Mesenchymal stem cell (in vitro differentiated cells and primary cell): Measurements from ENCODE around the gene JAK2.
A peak's percentile ranks its signal among the peaks of the same experiment; 100 is the strongest.

ENCODE experiments used
- DNase-seq: peaks from one replicate; pipeline ENCODE4 v3.0.0-alpha.2; 2013
- H2AFZ ChIP-seq: one replicate; pipeline ENCODE4 v1.6.1; 2013; ENCODE audit warnings: low read depth, mild to moderate bottlenecking, control low read depth, inconsistent platforms, low read length, moderate library complexity
- H2AK5ac ChIP-seq: 2 replicates; pipeline ENCODE4 v1.6.1; 2013; ENCODE audit warnings: low read length, moderate library complexity, mild to moderate bottlenecking, inconsistent platforms; ENCODE audit not compliant: severe bottlenecking
- H2BK120ac ChIP-seq: one replicate; pipeline ENCODE4 v1.6.1; 2013; ENCODE audit warnings: low read depth, mild to moderate bottlenecking, inconsistent platforms, low read length, moderate library complexity
- H2BK12ac ChIP-seq, 2 experiments: one replicate each; pipeline ENCODE4 v1.6.1; 2013; ENCODE audit warnings: inconsistent platforms in 2 of 2, low read length in 2 of 2, mild to moderate bottlenecking in 2 of 2, moderate library complexity in 2 of 2, control low read depth in 1 of 2
- H2BK15ac ChIP-seq: one replicate; pipeline ENCODE4 v1.6.1; 2013; ENCODE audit warnings: mild to moderate bottlenecking, low read depth, inconsistent platforms; ENCODE audit not compliant: poor library complexity, severe bottlenecking
- H2BK5ac ChIP-seq: 2 replicates; pipeline ENCODE4 v1.6.1; 2013; ENCODE audit warnings: low read depth, mild to moderate bottlenecking, low read length, control low read depth, inconsistent platforms; ENCODE audit not compliant: poor library complexity, severe bottlenecking
- H3K14ac ChIP-seq, 2 experiments: one replicate each; pipeline ENCODE4 v1.6.1; 2013; ENCODE audit warnings: inconsistent platforms in 2 of 2, low read length in 2 of 2, control low read depth in 1 of 2, mild to moderate bottlenecking in 1 of 2, moderate library complexity in 1 of 2
- H3K18ac ChIP-seq, 2 experiments: one replicate each; pipeline ENCODE4 v1.6.1; 2013; ENCODE audit warnings: inconsistent platforms in 2 of 2, low read length in 2 of 2, control low read depth in 1 of 2, low read depth in 1 of 2, mild to moderate bottlenecking in 1 of 2
- H3K23ac ChIP-seq, 2 experiments: one replicate each; pipeline ENCODE4 v1.6.1; 2013; ENCODE audit warnings: inconsistent platforms in 2 of 2, low read length in 2 of 2, mild to moderate bottlenecking in 2 of 2, moderate library complexity in 2 of 2, control low read depth in 1 of 2
- H3K27ac ChIP-seq: 2 replicates; pipeline ENCODE4 v1.5.1; 2013; ENCODE audit warnings: mild to moderate bottlenecking, moderate library complexity, low read length, control low read depth, inconsistent platforms; ENCODE audit not compliant: poor library complexity, severe bottlenecking
- H3K27me3 ChIP-seq, 2 experiments: 2 replicates each; pipeline versions ENCODE4 v1.6.1 to v1.7.0; 2013; ENCODE audit warnings: low read length in 2 of 2, mild to moderate bottlenecking in 2 of 2, moderate library complexity in 2 of 2, control low read depth in 1 of 2, inconsistent platforms in 1 of 2; ENCODE audit not compliant: control insufficient read depth in 1 of 2, insufficient read depth in 1 of 2
- H3K36me3 ChIP-seq, 2 experiments: 2 replicates each; pipeline versions ENCODE4 v1.6.1 to v1.7.0; 2013; ENCODE audit warnings: low read length in 2 of 2, control low read depth in 1 of 2, inconsistent platforms in 1 of 2, low read depth in 1 of 2, mild to moderate bottlenecking in 1 of 2; ENCODE audit not compliant: insufficient read depth in 2 of 2, control insufficient read depth in 1 of 2
- H3K4ac ChIP-seq, 2 experiments: one replicate each; pipeline ENCODE4 v1.6.1; 2013; ENCODE audit warnings: inconsistent platforms in 2 of 2, low read length in 2 of 2, mild to moderate bottlenecking in 2 of 2, moderate library complexity in 2 of 2, control low read depth in 1 of 2, low read depth in 1 of 2
- H3K4me1 ChIP-seq: 2 replicates; pipeline ENCODE4 v1.6.1; 2013; ENCODE audit warnings: low read depth, low read length, control low read depth; ENCODE audit not compliant: control insufficient read depth, insufficient read depth
- H3K4me2 ChIP-seq: 2 replicates; pipeline ENCODE4 v1.6.1; 2013; ENCODE audit warnings: low read length, mild to moderate bottlenecking, inconsistent platforms; ENCODE audit not compliant: poor library complexity, severe bottlenecking
- H3K4me3 ChIP-seq, 2 experiments: 2 replicates each; pipeline versions ENCODE4 v1.5.1 to v1.7.0; 2013; ENCODE audit warnings: low read length in 2 of 2, mild to moderate bottlenecking in 2 of 2, control low read depth in 1 of 2, low read depth in 1 of 2; ENCODE audit not compliant: insufficient read depth in 1 of 2
- H3K79me1 ChIP-seq: replicated peaks from 2 replicates; pipeline ENCODE4 v1.6.1; 2013; ENCODE audit warnings: mild to moderate bottlenecking, control low read depth, low read length, inconsistent platforms; ENCODE audit not compliant: poor library complexity, severe bottlenecking
- H3K9ac ChIP-seq: 2 replicates; pipeline ENCODE4 v1.7.0; 2013; ENCODE audit warnings: mild to moderate bottlenecking, low read length, moderate library complexity
- H3K9me3 ChIP-seq: 2 replicates; pipeline ENCODE4 v1.7.0; 2013; ENCODE audit warnings: mild to moderate bottlenecking, low read length; ENCODE audit not compliant: control insufficient read depth
- H4K8ac ChIP-seq: one replicate; pipeline ENCODE4 v1.6.1; 2013; ENCODE audit warnings: inconsistent platforms, mild to moderate bottlenecking, low read length, moderate library complexity
- H4K91ac ChIP-seq: one replicate; pipeline ENCODE4 v1.6.1; 2013; ENCODE audit warnings: mild to moderate bottlenecking, low read length, inconsistent platforms
- WGBS: methylation state at CpG from one replicate; pipeline ENCODE4 v1.1.7; 2013; ENCODE audit warnings: mixed read lengths; 5-methylcytosine and 5-hydroxymethylcytosine counted together

Gene JAK2

GRCh38 chr9:4962085-4962484 lies 23.0 kb upstream of the JAK2 start:
- Histone ChIP-seq H2BK12ac (no peak overlapping the region), H3K79me1 (no peaks in the 10 kb centered on the region), H3K18ac (no peak overlapping the region), H4K8ac (no peak overlapping the region), H2BK5ac (no peak overlapping the region), H4K91ac (no peak overlapping the region), H3K14ac (no peak overlapping the region), H3K9me3 (no peaks in the 10 kb centered on the region), H2BK15ac (no peak overlapping the region), H3K27ac (no peak overlapping the region), H3K4ac (no peak overlapping the region), H3K4me3 (no peak overlapping the region), H2BK120ac (no peak overlapping the region), H3K9ac (no peak overlapping the region), H3K36me3 (no peaks in the 10 kb centered on the region), H3K23ac (no peak overlapping the region), H2AFZ (no peak overlapping the region), H2AK5ac (no peak overlapping the region), H3K4me1 (peaks cover 2% of the 10 kb centered on the region), H3K27me3 (no peaks in the 10 kb centered on the region), H3K4me2 (no peak overlapping the region)
- 80% methylated on average over 2 of the region's 2 CpGs for WGBS
- DNase-seq, result no peak

GRCh38 chr9:4964540-4964939 lies 20.5 kb upstream of the JAK2 start:
- Histone ChIP-seq H3K14ac (no peak overlapping the region), H3K79me1 (no peaks in the 10 kb centered on the region), H4K8ac (no peak overlapping the region)

GRCh38 chr9:4965174-4965821 lies 19.8 kb upstream of the JAK2 start:
- Histone ChIP-seq H3K79me1 (no peaks in the 10 kb centered on the region), H3K27ac (no peak overlapping the region), H4K8ac (no peak overlapping the region), H3K27me3 (no peaks in the 10 kb centered on the region), H4K91ac (no peak overlapping the region), H3K23ac (no peak overlapping the region), H3K36me3 (no peaks in the 10 kb centered on the region), H3K18ac (no peak overlapping the region), H3K4ac (no peak overlapping the region), H2BK120ac (no peak overlapping the region), H3K14ac (no peak overlapping the region), H3K9ac (peak overlapping the region; percentile 2), H2AK5ac (no peak overlapping the region), H2BK5ac (no peak overlapping the region), H3K4me1 (no peaks in the 10 kb centered on the region), H2AFZ (no peak overlapping the region), H2BK15ac (no peak overlapping the region), H3K4me3 (no peak overlapping the region), H3K9me3 (no peaks in the 10 kb centered on the region), H2BK12ac (no peak overlapping the region), H3K4me2 (no peak overlapping the region)
- no peak for DNase-seq
- 77% methylated on average over 2 of the region's 2 CpGs for WGBS

More at GRCh38 chr9:4964540-4964939, 20.5 kb upstream of the JAK2 start:
- peak overlapping the region; percentile 2 for H3K9ac ChIP-seq
- H3K27me3 ChIP-seq, result no peaks in the 10 kb centered on the region
- no peak overlapping the region for H3K4me2 ChIP-seq
- no peak overlapping the region for H2BK15ac ChIP-seq
- no peak for DNase-seq
- H2AFZ ChIP-seq, result no peak overlapping the region
- no peaks in the 10 kb centered on the region for H3K9me3 ChIP-seq
- H3K4me3 ChIP-seq, result no peak overlapping the region
- no peak overlapping the region for H2BK12ac ChIP-seq
- no peak overlapping the region for H3K4ac ChIP-seq
- H2BK120ac ChIP-seq, result no peak overlapping the region
- H3K27ac ChIP-seq, result no peak overlapping the region
- H3K23ac ChIP-seq, result no peak overlapping the region
- H3K18ac ChIP-seq, result no peak overlapping the region
- no peak overlapping the region for H2BK5ac ChIP-seq
- no peaks in the 10 kb centered on the region for H3K4me1 ChIP-seq
- H3K36me3 ChIP-seq, result no peaks in the 10 kb centered on the region
- no peak overlapping the region for H2AK5ac ChIP-seq
- no peak overlapping the region for H4K91ac ChIP-seq

GRCh38 chr9:4967523-4967922 lies 17.5 kb upstream of the JAK2 start:
- H3K27ac ChIP-seq, result no peak overlapping the region
- H3K4me2 ChIP-seq, result no peak overlapping the region
- no peak overlapping the region for H3K23ac ChIP-seq
- no peak overlapping the region for H3K18ac ChIP-seq
- H4K8ac ChIP-seq, result no peak overlapping the region
- H2BK120ac ChIP-seq, result no peak overlapping the region
- H2BK5ac ChIP-seq, result no peak overlapping the region
- H4K91ac ChIP-seq, result no peak overlapping the region
- no peaks in the 10 kb centered on the region for H3K27me3 ChIP-seq
- no peaks in the 10 kb centered on the region for H3K9me3 ChIP-seq
- H3K36me3 ChIP-seq, result no peaks in the 10 kb centered on the region
- H3K14ac ChIP-seq, result no peak overlapping the region
- WGBS, result 79% methylated on average over 2 of the region's 3 CpGs
- H3K9ac ChIP-seq, result peak overlapping the region; percentile 3
- H2AFZ ChIP-seq, result no peak overlapping the region
- H2BK15ac ChIP-seq, result no peak overlapping the region
- H2AK5ac ChIP-seq, result no peak overlapping the region
- no peaks in the 10 kb centered on the region for H3K4me1 ChIP-seq
- no peaks in the 10 kb centered on the region for H3K79me1 ChIP-seq
- H3K4ac ChIP-seq, result no peak overlapping the region
- no peak overlapping the region for H2BK12ac ChIP-seq
- peak overlapping the region in 1 of 2 experiments; percentile 42 for H3K4me3 ChIP-seq
- no peak for DNase-seq
